SK-N-SH (cell line): ENCODE results near the gene BCL6.

ENCODE experiments used
- CTCF ChIP-seq: fragments of 200-600 bp; sonication (generic); IDR thresholded peaks from 2 replicates; pipeline ENCODE4 v1.6.1; 2017; ENCODE audit warnings: antibody characterized with exemption, mild to moderate bottlenecking, moderate library complexity
- EP300 ChIP-seq, 2 experiments: IDR thresholded peaks; 2 replicates each; pipeline versions ENCODE4 v1.4.0 to v1.6.1; 2012; ENCODE audit warnings: borderline replicate concordance in 1 of 2, low read depth in 1 of 2, low read length in 1 of 2
- EZH2phosphoT487 ChIP-seq: fragments of 200-600 bp; sonication (generic); IDR thresholded peaks from 2 replicates; pipeline ENCODE4 v1.6.1; 2017; ENCODE audit warnings: low read depth, mixed run types, mild to moderate bottlenecking, antibody characterized with exemption, moderate library complexity, borderline replicate concordance
- JUND ChIP-seq: IDR thresholded peaks from 2 replicates; pipeline ENCODE4 v1.4.0; 2012
- MXI1 ChIP-seq: IDR thresholded peaks from 2 replicates; pipeline ENCODE4 v1.6.1; 2012; ENCODE audit warnings: mild to moderate bottlenecking, low read depth, low read length, improper control_type of control experiment
- NFIC ChIP-seq: IDR thresholded peaks from 2 replicates; pipeline ENCODE4 v1.4.0; 2012; ENCODE audit warnings: borderline replicate concordance
- NRF1 ChIP-seq: IDR thresholded peaks from 2 replicates; pipeline ENCODE4 v1.6.1; 2012; ENCODE audit warnings: low read depth, mild to moderate bottlenecking, low read length
- POLR2AphosphoS5 ChIP-seq: IDR thresholded peaks from 2 replicates; pipeline ENCODE4 v1.6.1; 2012; ENCODE audit warnings: low read depth, low read length
- TAF1 ChIP-seq: IDR thresholded peaks from 2 replicates; pipeline ENCODE4 v1.6.1; 2012; ENCODE audit warnings: low read depth, mild to moderate bottlenecking, low read length, moderate library complexity, borderline replicate concordance

DNA sequence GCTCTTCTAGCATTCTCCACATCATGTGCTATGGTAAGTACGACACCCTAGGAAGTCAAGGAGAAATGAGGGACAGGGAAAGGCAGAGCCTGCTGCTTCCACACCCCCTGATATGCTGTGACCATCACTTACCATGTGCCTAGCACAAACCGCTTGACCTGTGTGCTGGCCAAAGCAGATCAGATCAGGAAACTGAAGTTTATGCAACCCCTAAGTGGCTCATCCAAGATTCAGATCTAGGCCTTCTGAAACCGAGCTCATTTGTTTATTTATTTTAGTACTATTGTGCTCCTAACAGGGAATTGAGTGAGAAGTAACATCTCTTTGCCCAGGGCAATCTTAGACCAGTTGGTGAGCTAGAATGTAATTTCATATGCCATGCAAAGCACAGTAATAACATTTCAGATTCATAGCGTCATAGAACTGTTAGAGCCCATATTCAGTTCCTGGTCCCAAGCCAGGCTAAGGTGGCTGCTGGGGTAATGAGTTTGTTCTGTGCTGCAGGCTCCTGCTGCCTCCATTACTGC, 42.7 kb downstream of the BCL6 start, which contains the start of gene RTP2:
- TF ChIP-seq EP300 (IDR thresholded peaks at IDR 0.05; ENCODE audit: borderline replicate concordance in 1 of 2, low read depth in 1 of 2, low read length in 1 of 2) = no peak
- no peak for TF ChIP-seq CTCF
- TF ChIP-seq NRF1 = no peak
- no peak for TF ChIP-seq JUND
- TF ChIP-seq POLR2AphosphoS5 = no peak
- no peak for TF ChIP-seq MXI1
- TF ChIP-seq TAF1 = no peak
- TF ChIP-seq NFIC = no peak
- no peak for TF ChIP-seq EZH2phosphoT487
